HL-60/S4 treated with retinoic acid at 250 ng/mL for 4 days and 3 days (cell line): Measurements from ENCODE around the gene ZFP69B.
"Not testable (repeated sequence)": the region's sequence is repeated elsewhere in the genome, so short reads cannot be mapped to it uniquely, and the experiment has no call there.

Experiments
- in situ Hi-C: fragments of 300-500 bp; cut with MboI; formaldehyde crosslinking; loops from 2 replicates; pipeline ENCODE4 v1.7.0; 2022; ENCODE audit warnings: low sequenced_read_pairs

The ZFP69B gene

DNA sequence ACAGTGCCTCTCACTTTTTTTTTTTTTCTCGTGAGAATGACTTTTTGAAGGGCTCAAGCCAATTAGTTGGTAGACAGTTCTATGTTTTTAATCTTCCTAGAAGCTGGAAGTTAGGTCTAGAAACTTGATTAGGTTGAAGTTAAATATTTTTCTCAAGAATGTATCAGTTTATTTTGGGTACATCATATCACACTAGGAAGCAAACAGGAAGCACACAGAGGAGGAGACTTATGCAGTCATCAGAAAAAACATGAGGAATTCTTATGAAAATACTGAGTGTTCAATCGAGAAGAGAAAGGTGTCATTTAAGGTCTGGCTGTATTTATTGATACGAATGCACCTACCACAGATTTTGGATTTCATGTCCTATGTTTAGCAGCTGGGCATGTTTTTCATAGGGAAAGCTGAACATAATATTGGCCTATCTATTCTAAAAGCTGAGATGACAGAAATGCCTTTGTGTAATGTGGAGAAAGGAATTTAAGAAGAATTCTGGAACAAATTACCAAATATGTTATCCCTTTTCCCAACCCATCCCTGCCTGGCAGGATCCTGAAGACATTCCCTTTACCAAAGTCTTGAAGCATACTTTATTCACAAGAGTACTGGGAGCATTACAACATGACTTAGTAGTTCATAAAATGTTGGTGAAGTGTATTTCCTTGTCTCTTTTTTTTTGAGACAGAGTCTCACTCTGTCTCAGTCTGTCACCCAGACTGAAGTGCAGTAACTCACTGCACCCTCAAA lies 17.5 kb upstream of the ZFP69B start:
- in situ Hi-C loops = no loop called here

- in situ Hi-C loops = no loop called here
These were observed 14.8 kb upstream of the ZFP69B start for GRCh38 chr1:40435471-40435870.

- in situ Hi-C loops = no loop called here
These were observed 14.4 kb upstream of the ZFP69B start for GRCh38 chr1:40435876-40436275.

- in situ Hi-C loops = no loop called here
These were observed 11.8 kb upstream of the ZFP69B start for GRCh38 chr1:40438391-40439015.

- in situ Hi-C loops = no loop called here
These were observed 11.0 kb upstream of the ZFP69B start for GRCh38 chr1:40439247-40439646.

GRCh38 chr1:40450495-40451237 lies 390 bp downstream of the ZFP69B start:
- in situ Hi-C loops = no loop called here

GRCh38 chr1:40451238-40451585 lies 936 bp downstream of the ZFP69B start:
- in situ Hi-C loops = no loop called here

DNA sequence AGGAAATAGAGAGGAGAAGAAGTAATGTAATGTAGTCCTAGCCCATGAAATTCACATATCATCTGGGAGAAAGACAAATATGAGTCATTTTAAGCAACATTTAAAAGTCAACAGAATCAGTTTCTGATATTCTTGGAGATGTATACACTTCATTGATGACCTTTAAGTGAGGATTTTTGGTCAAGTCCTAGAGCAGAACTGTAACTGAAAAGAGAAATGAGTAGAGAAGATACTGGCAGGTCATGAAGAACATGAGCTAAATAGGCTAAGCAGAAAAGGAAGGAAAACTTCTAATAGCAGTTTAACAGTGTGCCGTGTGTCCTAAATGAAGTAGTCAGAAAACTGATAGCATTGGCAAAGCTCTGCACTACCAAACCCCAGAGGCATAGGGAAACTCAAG lies 4.6 kb downstream of the ZFP69B start:
- in situ Hi-C loops = no loop called here

- in situ Hi-C loops = no loop called here
These were observed 12.8 kb downstream of the ZFP69B start for GRCh38 chr1:40462956-40463590.

GRCh38 chr1:40469327-40469726 lies 19.1 kb downstream of the ZFP69B start:
- in situ Hi-C loops = no loop called here

DNA sequence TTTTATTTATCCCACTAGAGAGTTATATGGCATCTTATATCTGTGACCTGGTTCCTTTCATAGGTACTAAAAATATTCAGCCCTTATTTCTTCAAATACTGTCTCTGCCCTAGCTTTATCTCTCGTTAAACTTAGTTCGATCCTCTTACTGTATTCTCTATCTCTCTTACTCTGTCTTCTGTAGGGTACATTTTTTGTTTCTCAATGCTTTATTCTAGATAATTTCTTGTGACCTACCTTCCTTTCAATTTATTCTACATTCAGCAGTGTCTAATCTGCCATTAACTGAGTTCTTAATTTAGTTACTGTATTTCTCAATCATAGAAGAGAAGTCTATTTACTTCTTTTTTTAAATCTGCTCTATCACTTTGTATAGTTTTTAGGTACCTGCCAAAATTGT lies 25.0 kb downstream of the ZFP69B start:
- in situ Hi-C loops = no loop called here

DNA sequence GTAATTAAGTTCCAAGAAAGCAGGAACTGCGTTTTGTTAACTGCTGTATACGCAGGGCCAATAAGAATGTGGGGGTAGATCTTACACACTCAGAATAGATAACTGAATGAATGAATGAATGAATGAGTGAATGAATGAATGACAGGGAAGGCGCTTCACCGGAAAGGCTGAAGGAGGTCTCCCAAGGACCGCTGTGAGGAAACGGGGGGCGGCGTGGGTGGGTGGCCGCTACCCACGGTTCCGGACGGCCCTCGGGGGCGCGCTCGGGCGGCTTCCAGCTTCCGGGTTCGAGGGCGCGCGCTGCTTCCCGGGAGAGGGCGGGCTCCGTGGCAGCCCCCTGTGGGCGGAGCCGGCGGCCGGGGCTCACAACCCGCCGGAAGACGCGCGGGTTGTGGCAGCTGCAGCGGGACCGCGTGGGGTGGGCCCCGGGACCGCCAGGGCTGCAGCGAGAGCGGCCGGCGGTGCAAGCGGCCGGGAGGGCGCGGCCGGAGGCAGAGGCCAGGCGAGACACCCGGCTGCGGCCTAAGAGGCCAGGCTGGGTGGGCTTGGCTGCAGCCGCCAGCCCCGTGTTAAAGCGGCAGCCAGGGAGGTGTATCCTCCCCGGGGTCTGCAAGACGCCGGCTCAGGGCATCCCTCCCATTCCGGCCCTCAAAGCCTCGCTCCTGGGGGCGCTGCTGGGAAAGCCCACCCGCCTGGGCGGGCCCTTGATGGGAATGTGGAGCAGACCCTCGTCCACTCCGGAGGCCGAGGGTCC lies 26.8 kb downstream of the ZFP69B start, which contains the start of gene ZFP69:
ZFP69 (plus strand) TSS at position 367 of the 754 bp plus-strand sequence. CDS start 2,072 bp downstream, outside the sequence.
- in situ Hi-C loops = no loop called here

- in situ Hi-C loops = no loop called here
These were observed 27.4 kb downstream of the ZFP69B start for GRCh38 chr1:40477678-40478053.

GRCh38 chr1:40478276-40478675 lies 28.0 kb downstream of the ZFP69B start:
- in situ Hi-C loops = no loop called here

GRCh38 chr1:40479156-40479555 lies 28.9 kb downstream of the ZFP69B start:
- in situ Hi-C loops = no loop called here

DNA sequence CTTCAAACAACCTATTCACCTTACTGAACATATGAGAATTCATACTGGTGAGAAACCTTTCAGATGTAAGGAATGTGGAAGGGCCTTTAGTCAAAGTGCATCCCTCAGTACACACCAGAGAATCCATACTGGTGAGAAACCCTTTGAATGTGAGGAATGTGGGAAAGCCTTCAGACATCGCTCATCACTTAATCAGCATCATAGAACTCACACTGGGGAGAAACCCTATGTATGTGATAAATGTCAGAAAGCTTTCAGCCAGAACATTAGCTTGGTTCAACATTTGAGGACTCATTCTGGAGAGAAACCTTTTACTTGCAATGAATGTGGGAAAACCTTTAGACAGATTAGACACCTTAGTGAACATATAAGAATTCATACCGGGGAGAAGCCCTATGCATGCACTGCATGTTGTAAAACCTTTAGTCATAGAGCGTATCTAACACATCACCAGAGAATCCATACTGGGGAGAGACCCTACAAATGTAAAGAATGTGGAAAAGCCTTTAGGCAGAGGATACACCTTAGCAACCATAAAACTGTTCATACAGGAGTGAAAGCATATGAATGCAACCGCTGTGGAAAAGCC lies 45.1 kb downstream of the ZFP69B start:
- in situ Hi-C loops = no loop called here

DNA sequence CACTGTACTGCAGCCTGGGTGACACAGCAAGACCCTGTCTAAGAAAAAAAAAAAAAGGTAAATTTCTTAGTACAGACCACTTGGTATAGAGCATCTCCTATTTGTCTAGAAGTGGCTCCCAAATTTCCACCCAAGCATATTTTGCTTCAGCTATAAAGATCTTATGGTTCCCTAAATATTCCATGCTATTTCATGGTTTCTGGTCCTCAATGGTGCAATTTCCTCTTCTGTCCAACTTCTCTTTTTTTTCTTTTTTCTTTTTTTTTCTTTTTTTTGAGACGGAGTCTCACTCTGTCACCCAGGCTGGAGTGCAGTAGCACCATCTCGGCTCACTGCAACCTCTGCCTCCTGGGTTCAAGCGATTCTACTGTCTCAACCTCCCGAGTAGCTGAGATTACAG lies 52.4 kb downstream of the ZFP69B start:
- in situ Hi-C loops = not testable (repeated sequence)

DNA sequence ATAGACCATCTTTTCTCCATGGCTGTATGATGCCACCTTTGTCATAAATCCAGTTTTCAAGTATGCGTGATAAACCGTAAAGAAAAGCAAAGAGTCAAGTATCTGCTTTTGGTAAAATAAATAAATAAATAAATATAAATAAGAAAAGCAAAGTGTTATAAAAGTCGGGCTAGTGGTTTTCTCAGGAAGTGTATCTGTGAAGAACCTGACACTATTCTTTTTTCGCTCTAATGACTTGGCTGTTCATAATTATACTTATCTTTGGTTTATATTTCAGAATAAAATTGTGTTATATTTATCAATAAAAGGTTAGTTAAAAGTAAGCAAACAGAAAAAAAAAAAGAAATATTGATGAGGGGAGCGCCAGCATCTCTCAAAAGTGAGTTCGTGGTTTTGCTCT lies 57.7 kb downstream of the ZFP69B start:
- in situ Hi-C loops = no loop called here

- in situ Hi-C loops = no loop called here
These were observed 58.4 kb downstream of the ZFP69B start, which contains the start of gene EXO5 for GRCh38 chr1:40508375-40509341. Gene EXO5 (plus strand): TSS chr1:40508767. CDS start chr1:40514545, 5,778 bp downstream.
